Measurements from ENCODE around the gene ENTPD5.
"Not testable (repeated sequence)": the region's sequence is repeated elsewhere in the genome, so short reads cannot be mapped to it uniquely, and the experiment has no call there.

Gene ENTPD5

DNA sequence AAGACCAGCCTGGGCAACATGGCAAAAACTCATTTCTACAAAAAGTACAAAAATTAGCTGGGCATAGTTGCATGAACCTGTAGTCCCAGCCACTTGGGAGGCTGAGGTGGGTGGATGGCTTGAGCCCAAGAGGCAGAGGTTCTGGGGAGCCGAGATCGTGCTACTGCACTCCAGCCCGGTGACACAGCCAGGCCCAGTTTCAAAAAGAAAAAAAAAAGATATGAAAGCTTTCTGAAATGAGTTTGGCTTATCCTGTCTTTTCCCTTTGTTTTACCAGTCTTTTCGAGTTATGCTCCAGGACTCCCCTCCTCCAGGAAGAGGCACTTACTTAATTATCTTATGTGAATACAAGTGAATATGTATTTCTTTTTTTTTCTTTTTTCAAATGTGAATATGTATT is 3.3 kb upstream of the ENTPD5 start:
- H3K4me3 ChIP-seq = no peak overlapping the region
- no peak for DNase-seq (ENCODE audit: low spot score)
- no peak for TF ChIP-seq CTCF (IDR thresholded peaks at IDR 0.05)

GRCh38 chr14:74019408-74020137 is 485 bp upstream of the ENTPD5 start:
- peak overlapping the region; percentile 83 for H3K4me3 ChIP-seq
- peak overlapping the region; percentile 97 for H3K27ac ChIP-seq
- no peak for DNase-seq (ENCODE audit: low spot score)
- TF ChIP-seq CTCF (IDR thresholded peaks at IDR 0.05) = no peak

More for the DNA sequence above, 3.3 kb upstream of the ENTPD5 start:
- H3K27ac ChIP-seq = no peak overlapping the region

DNA sequence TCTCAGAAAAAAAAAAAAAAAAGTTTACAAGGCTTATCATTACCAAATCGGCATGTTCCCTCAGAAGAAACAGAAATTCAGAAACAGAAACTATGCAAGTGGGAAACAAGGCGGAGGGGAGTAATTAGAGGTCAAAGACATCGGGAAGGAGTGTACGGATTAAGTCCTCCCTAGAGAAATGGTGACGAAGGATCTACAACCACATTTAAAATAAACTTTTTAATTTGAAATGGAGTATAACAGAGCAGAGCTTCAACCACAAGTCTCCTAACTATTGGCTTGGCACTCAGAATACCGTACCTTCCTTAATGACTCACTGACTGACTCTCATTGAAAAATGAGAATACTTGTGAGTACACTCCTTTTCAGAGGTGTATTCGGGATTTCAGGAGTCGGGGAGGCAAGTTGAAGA is 908 bp downstream of the ENTPD5 start:
- Histone ChIP-seq H3K4me3 (peak overlapping the region; percentile 83), H3K27ac (peak overlapping the region; percentile 97)
- DNase-seq (ENCODE audit: low spot score) = no peak
- no peak for TF ChIP-seq CTCF (IDR thresholded peaks at IDR 0.05)

- DNase-seq (ENCODE audit: low spot score) = no peak
- Histone ChIP-seq H3K27ac (no peak overlapping the region), H3K4me3 (no peak overlapping the region)
- no peak for TF ChIP-seq CTCF (IDR thresholded peaks at IDR 0.05)
These were observed 3.1 kb downstream of the ENTPD5 start for GRCh38 chr14:74015963-74016362.

DNA sequence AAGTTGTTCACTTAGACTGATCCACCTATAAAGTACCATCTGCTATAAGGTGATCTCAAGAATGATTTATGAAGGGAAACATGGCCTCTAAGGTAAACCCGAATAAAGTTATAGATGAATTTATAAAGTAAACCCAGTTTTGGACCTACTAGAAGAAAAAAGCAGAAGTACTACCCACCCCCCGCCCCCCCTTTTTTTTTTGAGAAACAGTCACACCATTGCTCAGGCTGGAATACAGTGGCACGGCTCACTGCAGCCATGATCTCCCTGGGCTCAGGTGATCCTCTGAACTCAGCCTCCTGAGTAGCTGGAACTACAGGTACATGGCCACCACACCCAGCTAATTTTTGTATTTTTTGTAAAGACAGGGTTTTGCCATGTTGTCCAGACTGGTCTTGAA is 3.9 kb downstream of the ENTPD5 start:
- H3K27ac ChIP-seq = no peak overlapping the region
- no peak for TF ChIP-seq CTCF (IDR thresholded peaks at IDR 0.05)
- DNase-seq (ENCODE audit: low spot score) = no peak
- no peak overlapping the region for H3K4me3 ChIP-seq

DNA sequence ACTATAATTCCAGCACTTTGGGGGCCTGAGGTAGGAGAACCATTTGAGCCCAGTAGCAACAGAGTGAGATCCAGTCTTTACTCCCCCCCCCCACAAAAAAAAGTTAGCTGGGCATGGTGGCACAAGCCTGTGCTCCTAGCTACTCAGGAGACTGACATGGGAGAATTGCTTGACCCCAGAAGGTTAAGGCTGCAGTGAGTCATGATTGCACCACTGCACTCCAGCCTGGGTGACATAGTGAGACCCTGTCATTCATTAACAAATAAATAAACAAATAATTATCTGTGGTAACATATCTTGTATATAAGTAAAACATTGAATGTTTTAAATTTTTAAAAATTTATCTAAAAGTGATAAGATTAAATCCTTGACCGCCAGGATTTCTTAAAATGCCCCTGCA is 4.8 kb downstream of the ENTPD5 start:
- no peak overlapping the region for H3K27ac ChIP-seq
- no peak for TF ChIP-seq CTCF (IDR thresholded peaks at IDR 0.05)

DNA sequence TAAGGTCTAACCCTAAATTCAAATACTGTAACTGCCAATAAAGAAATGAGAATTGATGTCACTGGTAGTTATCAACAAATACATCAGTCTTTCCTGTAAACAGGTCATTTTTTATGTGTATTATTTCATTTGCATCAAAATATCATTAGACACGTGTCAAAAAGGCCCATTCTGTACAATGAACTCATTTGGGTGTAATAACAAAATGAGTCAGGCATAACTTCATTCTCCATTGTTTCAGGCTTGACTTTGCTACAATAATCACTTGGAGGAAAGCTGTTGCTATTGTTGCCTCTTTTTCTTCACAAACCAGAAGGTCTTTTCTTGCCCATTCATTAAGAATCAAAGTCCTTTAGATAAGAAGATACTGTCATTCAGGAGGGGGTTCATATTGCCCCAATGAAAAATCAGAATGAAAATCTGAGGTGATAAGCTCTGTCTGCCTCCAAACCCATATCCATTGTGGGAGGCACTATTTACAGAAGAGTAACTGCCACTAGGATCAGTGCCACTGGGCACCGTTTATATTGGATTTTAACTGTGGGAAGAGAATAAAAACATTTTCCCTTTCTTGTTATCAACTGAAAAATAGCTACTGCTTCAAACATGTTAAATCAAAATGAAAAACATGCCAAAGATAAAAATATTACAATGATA is 10.1 kb downstream of the ENTPD5 start:
- Histone ChIP-seq H3K4me3 (no peak overlapping the region), H3K27ac (no peak overlapping the region)
- no peak for DNase-seq (ENCODE audit: low spot score)
- TF ChIP-seq CTCF (IDR thresholded peaks at IDR 0.05) = no peak

More for the DNA sequence above, 4.8 kb downstream of the ENTPD5 start:
- H3K4me3 ChIP-seq = no peak overlapping the region
- DNase-seq (ENCODE audit: low spot score) = no peak

GRCh38 chr14:74005664-74006063 is 13.4 kb downstream of the ENTPD5 start:
- not testable (repeated sequence) for DNase-seq (ENCODE audit: low spot score); H3K4me3 ChIP-seq; H3K27ac ChIP-seq
